Measurements from ENCODE around the gene KRTAP4-8.

DNA sequence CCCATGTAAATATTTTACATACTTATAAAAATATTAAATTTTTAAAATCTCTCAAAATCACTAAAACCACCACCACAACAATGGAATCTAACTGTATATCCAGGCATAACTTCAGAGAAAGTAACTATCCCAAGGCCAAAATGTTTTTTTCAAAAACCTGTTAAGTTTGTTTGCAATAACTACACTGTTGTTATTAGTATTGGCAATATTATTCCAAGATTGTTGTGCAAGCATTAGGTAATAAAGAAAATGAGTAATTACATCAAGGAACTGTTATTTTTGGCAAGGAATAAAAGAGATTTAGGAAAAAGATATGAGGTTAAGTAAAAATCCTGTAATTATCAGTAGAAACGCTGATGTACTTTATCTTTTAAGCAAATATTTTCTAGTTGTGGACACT lies 29.4 kb upstream of the KRTAP4-8 start:
- TF ChIP-seq POLR2AphosphoS5 (IDR thresholded peaks at IDR 0.05; ENCODE audit: low read depth, low read length) = no peak
- TF ChIP-seq, protein P1, sequence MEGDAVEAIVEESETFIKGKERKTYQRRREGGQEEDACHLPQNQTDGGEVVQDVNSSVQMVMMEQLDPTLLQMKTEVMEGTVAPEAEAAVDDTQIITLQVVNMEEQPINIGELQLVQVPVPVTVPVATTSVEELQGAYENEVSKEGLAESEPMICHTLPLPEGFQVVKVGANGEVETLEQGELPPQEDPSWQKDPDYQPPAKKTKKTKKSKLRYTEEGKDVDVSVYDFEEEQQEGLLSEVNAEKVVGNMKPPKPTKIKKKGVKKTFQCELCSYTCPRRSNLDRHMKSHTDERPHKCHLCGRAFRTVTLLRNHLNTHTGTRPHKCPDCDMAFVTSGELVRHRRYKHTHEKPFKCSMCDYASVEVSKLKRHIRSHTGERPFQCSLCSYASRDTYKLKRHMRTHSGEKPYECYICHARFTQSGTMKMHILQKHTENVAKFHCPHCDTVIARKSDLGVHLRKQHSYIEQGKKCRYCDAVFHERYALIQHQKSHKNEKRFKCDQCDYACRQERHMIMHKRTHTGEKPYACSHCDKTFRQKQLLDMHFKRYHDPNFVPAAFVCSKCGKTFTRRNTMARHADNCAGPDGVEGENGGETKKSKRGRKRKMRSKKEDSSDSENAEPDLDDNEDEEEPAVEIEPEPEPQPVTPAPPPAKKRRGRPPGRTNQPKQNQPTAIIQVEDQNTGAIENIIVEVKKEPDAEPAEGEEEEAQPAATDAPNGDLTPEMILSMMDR (IDR thresholded peaks at IDR 0.05) = no peak

All from Panc1 (cell line).